RPMI8226 (cell line): Measurements from ENCODE around the gene PRSS27.
"Not testable (repeated sequence)": the region's sequence is repeated elsewhere in the genome, so short reads cannot be mapped to it uniquely, and the experiment has no call there.

ENCODE experiments used
- DNase-seq: peaks from one replicate; pipeline ENCODE4 v3.0.0-alpha.2; 2015

PRSS27 gene

GRCh38 chr16:2670017-2670416, 50.0 kb downstream of the PRSS27 start:
- DNase-seq: peak; percentile 65

GRCh38 chr16:2669587-2669986, 50.4 kb downstream of the PRSS27 start:
- DNase-seq: not testable (repeated sequence)

GRCh38 chr16:2666671-2667070, 53.4 kb downstream of the PRSS27 start:
- DNase-seq: not testable (repeated sequence)

- DNase-seq: no peak
These were observed 55.4 kb downstream of the PRSS27 start for GRCh38 chr16:2664574-2664982.

- DNase-seq: no peak
These were observed 56.2 kb downstream of the PRSS27 start for GRCh38 chr16:2663553-2664546.
